GM18505 (cell line): Measurements from ENCODE around the gene ITGB2.

ENCODE experiments used
- ATAC-seq: cut with Tn5 transposase; IDR thresholded peaks from one replicate; pipeline ENCODE4 v1.9.1; 2021; ENCODE audit not compliant: unreplicated experiment
- POLR2A ChIP-seq: IDR thresholded peaks from 4 replicates; pipeline ENCODE4 v1.6.1; 2011; ENCODE audit warnings: borderline replicate concordance; ENCODE audit not compliant: insufficient read depth, insufficient read length; ENCODE audit errors: extremely low read depth

Gene ITGB2

DNA sequence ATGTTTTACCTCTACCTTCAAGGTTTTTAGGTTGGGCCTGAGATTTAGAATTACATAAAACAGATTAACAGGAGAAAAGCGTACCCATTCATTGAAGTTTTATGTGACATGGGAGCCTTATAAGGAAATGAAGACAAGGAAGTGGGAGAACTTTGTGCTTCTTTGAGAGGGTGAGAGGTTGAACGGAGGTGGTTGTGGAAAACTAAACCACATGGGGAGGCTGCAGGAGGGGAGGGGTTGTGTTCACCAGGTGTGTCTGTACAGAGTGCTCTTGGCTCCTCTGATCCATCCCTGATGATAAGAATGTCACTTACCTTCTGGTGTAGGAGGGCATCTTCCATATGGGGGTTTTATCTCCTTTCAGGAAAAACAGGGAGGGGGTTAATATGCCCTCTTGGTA lies 21.9 kb upstream of the ITGB2 start:
- no peak for ATAC-seq

DNA sequence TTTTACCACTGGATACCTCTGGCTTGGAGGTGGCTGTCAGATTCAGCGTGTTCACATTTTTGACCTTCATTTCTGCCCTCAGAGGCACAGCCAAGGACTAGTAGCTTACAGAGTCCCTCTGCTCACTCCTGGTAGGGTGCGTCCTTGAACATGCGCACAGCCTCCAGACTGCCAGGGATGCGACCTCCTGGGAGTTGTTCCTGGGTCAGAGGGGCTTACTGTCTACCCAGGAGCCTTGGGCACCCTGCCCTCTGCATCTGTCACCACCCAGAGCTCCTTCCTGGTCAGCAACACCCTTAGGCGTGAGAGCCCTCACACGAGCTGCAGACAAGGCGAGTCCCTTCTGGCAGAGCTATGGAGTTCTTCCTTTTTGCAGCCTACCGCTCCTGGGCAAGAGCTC lies 20.9 kb upstream of the ITGB2 start:
- TF ChIP-seq POLR2A: no peak
- no peak for ATAC-seq

More for the DNA sequence above, 21.9 kb upstream of the ITGB2 start:
- no peak for TF ChIP-seq POLR2A

DNA sequence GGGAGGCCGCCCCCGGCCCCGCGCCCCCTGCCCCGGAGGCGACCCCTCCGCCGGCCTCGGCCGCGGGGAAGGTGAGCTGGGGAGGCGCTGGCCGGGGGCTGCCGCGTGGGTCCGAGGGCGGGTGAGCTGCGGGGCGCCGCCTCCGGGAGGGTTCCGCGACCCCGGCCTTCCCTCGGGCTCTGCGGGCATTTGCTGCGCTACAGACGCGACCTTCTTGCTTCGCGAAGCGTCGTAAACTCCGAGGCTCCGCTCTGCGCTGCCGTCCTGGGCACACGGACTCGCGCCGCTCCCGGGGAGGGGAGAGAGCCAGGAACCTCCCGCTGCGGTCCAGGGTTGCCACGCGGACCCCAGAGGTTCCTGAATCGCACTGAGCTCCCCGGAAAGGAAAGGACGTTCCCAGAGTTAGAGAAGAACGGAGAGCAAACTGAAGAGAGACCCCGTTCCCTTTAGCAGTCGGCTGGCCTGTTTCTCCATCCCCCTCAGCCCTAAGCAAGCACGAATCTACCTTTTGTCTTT lies 19.5 kb upstream of the ITGB2 start:
- TF ChIP-seq POLR2A: no peak
- peak; percentile 32 for ATAC-seq

DNA sequence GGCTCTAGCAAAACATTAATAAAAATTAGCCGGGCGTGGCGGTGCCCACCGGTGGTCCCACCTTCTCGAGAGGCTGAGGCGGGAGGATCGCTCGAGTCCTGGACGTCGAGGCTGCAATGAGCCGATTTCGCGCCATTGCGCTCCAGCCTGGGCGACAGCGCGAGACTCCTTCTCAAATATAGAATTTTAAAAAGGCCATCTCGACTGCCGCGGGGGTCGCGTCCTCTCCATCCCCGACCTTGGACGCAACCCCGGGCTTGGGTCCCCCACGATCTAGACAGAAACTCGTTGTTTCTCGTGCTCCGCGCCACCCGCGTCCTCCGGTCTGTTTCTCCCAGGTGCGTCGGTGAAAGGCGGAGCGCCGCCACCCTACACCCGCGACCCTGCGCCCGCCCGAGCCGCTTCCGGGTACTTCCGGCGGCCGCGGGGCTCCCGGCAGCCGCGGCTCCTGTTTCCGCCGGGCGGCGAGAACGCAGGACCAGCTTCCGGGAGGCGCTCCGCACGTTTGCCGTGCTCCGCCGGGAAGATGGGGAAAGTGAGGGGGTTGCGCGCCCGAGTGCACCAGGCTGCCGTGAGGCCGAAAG lies 18.9 kb upstream of the ITGB2 start, which contains the start of gene SLX9:
TSS of gene SLX9 (plus strand) at position 498 of the 584 bp plus-strand sequence. CDS start at position 527, 29 bp downstream.
- ATAC-seq: peak; percentile 73
- peak; percentile 78 for TF ChIP-seq POLR2A

DNA sequence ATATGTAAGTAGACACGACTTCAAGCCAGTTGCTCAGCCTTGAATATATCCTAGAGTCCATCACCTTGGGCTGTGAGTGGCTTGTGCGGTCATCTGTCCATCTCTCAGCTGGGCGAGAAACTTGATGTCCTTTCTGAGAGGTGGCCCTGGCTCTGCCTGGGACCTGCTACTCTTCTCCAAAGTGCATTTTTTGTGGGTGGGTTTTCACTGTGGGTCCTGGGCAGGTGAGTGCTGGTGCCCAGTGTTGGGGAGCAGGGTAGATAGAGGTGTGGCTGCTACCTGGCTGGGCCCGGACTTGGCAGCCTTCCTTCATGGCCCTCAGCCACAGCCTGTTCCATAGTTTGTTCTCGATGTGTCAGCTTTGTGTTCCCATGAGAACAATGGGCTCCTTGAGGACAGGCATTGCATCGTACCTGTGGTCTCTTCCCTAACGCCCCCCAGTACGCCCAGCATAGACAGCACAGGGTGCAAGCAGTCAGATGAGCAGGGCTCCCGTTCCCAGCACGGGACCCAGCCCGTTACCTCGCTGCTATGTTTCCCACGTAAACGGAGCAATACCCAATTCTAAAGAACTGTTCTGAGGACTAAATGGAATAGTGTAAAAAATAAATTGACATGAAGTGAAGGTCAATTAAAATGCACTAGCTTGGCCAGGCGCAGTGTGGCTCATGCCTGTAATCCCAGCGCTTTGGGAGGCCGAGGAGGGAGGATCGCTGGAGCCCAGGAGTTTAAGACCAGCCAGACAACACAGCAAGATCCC lies 18.3 kb upstream of the ITGB2 start:
- TF ChIP-seq POLR2A: no peak
- no peak for ATAC-seq

DNA sequence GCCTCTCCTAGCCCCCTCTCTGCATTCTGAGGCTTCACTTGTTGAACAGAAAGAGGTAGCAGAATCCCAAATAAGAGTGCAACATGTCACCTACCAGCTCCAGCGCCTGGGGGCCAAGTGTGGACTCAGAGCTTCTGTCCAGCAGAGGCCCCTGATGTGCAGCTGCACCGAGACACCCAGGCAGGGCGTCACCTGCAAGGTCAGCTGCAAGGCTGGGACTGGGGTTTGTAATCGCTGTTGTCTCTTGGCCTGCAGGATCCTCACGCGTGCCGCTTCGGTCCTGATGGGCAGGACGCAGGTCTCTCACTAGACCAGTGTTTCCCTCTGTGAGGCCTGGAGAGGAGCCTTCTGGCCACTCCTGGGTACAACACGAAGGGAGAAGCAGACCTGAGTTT lies 14.8 kb upstream of the ITGB2 start:
- ATAC-seq: no peak
- TF ChIP-seq POLR2A: no peak

DNA sequence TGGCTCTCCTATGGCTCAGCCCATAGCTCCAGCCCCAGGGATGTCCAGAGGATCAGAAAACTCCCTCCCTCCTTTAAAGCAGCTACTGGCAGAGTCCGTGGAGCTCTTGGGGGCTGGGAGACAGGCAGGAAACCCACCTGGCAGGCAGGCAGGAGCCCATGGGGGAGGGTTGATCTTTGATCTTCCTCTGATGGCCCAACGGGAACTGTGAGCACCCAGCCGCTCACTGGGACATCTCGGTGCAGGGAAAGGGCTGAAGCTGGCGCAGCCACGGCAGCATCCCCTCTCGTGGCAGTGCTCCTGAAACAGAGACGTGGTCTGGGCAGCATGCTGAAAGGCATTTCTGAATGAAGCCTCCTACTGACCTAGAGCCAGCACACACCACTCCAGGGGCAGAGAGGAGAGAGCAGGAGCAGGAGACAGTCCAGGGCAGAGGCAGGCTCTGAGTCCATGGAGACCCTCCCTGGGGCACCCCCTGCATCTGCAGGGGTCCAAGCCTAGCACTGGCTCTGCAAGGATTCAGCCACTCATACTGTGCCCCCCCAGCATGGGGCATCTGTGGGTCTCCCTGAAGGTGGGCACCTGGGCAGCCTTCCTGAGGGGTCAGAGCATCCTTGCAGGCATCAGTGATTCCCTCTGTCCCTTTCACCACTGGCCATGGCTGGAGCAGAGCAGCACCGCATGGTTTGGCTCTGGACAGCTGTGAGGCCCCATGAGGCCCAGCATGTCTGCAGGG lies 14.3 kb upstream of the ITGB2 start:
- ATAC-seq: no peak

DNA sequence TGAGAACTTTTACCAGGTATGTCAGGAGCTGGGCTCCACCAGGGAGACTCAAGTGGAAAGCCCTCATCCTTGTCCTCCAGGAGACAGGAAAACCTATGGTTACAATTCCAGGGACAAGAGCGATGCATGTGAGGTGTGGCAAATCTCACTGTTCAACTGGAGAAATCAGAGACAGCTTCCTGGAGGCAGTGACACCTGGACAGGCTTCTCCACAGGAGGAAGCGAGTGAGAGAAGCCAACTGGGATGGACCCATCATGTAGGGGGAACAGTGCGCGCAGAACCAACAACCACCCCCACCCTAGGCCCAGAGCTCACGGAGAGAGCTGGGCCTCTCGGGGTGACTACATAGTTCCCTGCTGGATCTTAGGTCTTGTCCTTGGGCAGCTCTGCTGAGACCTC lies 13.6 kb upstream of the ITGB2 start:
- no peak for ATAC-seq
- no peak for TF ChIP-seq POLR2A

More for the DNA sequence above, 14.3 kb upstream of the ITGB2 start:
- TF ChIP-seq POLR2A: no peak

DNA sequence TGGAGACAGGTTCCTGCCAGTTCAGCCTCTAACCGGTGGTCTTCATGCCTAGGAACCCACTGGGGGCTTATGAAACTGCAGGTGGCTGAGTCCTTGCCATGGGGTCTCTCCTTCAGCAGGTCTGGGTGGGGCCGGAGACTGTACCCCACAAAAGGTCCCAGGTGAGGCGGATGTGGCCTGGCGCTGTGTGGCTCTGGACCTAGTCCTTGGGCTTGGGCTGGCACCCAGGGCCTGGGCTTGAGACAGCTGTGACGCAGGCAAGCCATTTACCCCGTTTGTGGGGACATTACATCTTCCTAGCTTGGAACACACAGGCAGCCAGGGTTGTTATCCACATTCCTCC lies 13.2 kb upstream of the ITGB2 start:
- ATAC-seq: no peak

DNA sequence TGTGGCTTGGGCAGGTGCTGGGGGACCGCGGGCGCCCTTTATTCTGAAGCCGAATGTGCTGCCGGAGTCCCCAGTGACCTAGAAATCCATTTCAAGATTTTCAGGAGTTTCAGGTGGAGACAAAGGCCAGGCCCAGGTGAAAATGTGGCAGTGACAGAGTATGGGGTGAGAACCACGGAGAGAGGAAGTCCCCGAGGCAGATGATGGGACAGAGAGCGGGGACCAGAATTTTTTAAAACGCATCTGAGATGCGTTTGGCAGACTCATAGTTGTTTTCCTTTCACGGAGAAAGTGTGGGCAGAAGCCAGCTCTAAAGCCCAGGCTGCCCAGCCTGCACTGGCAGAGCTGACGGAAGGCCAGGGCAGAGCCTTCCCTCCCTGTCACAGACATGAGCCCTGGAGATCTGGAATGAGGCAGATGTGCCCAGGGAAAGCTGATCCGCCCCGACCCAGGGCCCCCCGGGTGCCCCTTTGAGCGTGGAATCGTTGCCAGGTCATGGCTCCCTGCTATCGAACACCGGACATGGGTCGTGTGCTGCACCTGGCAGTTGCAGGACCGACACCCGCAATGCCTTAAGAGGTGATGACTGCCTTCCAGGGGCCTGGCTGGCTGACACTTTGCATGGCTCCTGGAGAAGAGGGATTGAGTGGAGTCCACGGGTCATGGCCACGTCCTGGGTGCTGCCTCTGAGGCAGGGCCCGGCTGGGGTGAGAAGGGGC lies 12.7 kb upstream of the ITGB2 start:
- no peak for ATAC-seq
- TF ChIP-seq POLR2A: no peak

More for the DNA sequence above, 13.2 kb upstream of the ITGB2 start:
- TF ChIP-seq POLR2A: no peak

DNA sequence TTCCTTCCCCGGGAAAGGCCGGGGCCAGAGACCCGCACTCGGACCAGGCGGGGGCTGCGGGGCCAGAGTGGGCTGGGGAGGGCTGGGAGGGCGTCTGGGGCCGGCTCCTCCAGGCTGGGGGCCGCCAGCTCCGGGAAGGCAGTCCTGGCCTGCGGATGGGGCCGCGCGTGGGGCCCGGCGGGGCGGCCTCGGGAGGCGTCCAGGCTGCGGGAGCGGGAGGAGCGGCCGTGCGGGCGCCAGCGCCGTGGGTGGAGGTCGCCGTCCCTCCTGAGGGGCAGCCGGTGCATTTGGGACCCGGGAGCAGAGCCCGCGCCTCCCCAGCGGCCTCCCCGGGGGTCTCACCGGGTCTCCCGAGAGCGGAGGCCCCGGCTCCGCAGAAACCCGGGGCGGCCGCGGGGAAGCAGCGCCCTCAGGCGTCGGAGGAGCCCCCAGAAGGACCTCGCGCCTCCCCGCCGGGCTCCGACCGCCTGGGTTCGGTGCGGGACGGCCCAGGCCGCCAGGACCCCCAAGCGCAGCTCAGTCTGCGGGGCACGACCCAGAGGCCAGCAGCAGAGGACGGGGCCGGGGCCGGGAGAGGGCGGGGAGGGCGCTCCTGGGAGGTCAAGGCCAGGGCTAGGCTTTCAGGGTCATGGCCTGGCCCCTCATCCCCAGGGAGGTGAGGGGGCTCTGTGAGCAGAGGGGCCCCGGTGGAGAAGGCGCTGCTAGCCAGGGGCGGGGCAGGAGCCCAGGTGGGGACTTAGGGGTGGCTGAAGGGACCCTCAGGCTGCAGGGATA lies 11.9 kb upstream of the ITGB2 start:
- no peak for TF ChIP-seq POLR2A
- ATAC-seq: no peak
